H1 (cell line): ENCODE results near the gene IMP3. TPM values are rescaled to one million over a fixed set of nuclear protein-coding genes. Genes with fewer than 3 reads are reported as not detected.

ENCODE experiments used
- CTCF ChIA-PET: fragments of 300-600 bp; sonication (Branson Sonifier 250); formaldehyde crosslinking; loops from one replicate; lab custom pipeline; 2021; ENCODE audit not compliant: partially characterized antibody; lab: Charles Lee
- POLR2A ChIA-PET: fragments of 300-600 bp; sonication (Branson Sonifier 250); formaldehyde crosslinking; loops from one replicate; lab custom pipeline; 2021; ENCODE audit warnings: inconsistent platforms; ENCODE audit not compliant: partially characterized antibody; lab: Charles Lee
- DNase-seq, 2 experiments: peaks; one replicate each; pipeline versions ENCODE4 v3.0.0 to v3.0.0-alpha.2; 2010 to 2022; ENCODE audit warnings: low spot score in 2 of 2, low read depth in 1 of 2, mixed read lengths in 1 of 2
- FAIRE-seq: peaks from 2 replicates; lab custom pipeline; 2011; peaks lifted over from hg19 to GRCh38; lab: Jason Lieb, UNC
- H2AFZ ChIP-seq: 2 replicates; pipeline ENCODE4 v1.8.1; 2012; ENCODE audit warnings: low read length, inconsistent platforms
- H2AK5ac ChIP-seq: 2 replicates; pipeline ENCODE4 v1.6.1; 2013; ENCODE audit warnings: low read depth, low read length
- H2BK120ac ChIP-seq: replicated peaks from 2 replicates; pipeline ENCODE3; 2013; ENCODE audit warnings: low read depth, low read length, inconsistent platforms
- H2BK12ac ChIP-seq: 2 replicates; pipeline ENCODE4 v1.6.1; 2013; ENCODE audit warnings: low read depth, low read length
- H2BK15ac ChIP-seq: 2 replicates; pipeline ENCODE4 v1.6.1; 2013; ENCODE audit warnings: low read length
- H2BK20ac ChIP-seq: 2 replicates; pipeline ENCODE4 v1.6.1; 2013; ENCODE audit warnings: low read length
- H2BK5ac ChIP-seq: 2 replicates; pipeline ENCODE4 v1.6.1; 2013; ENCODE audit warnings: low read depth, low read length
- H3K14ac ChIP-seq: 2 replicates; pipeline ENCODE4 v1.6.1; 2013; ENCODE audit warnings: inconsistent platforms; ENCODE audit not compliant: insufficient read length
- H3K18ac ChIP-seq: 2 replicates; pipeline ENCODE4 v1.6.1; 2013; ENCODE audit warnings: low read length; ENCODE audit errors: extremely low read depth
- H3K23ac ChIP-seq: 2 replicates; pipeline ENCODE4 v1.6.1; 2013; ENCODE audit warnings: inconsistent platforms; ENCODE audit not compliant: insufficient read length
- H3K23me2 ChIP-seq: 2 replicates; pipeline ENCODE4 v1.6.1; 2013; ENCODE audit warnings: low read depth, low read length
- H3K27ac ChIP-seq: 2 replicates; pipeline ENCODE4 v1.6.1; 2011; ENCODE audit warnings: low read depth, low read length, inconsistent platforms
- H3K27me3 ChIP-seq, 4 experiments: replicated peaks in 1 of 4; 1 replicate in 1 of 4; 2 replicates in 3 of 4; pipeline versions ENCODE4 v1.6.1 to v1.8.1; 2011 to 2013; ENCODE audit warnings: low read length in 3 of 4, mild to moderate bottlenecking in 3 of 4, inconsistent platforms in 2 of 4, mixed read lengths in 2 of 4, moderate library complexity in 1 of 4; ENCODE audit not compliant: control insufficient read depth in 3 of 4, insufficient read depth in 3 of 4; ENCODE audit errors: extremely low read depth in 1 of 4
- H3K36me3 ChIP-seq, 4 experiments: 2 replicates each; pipeline versions ENCODE4 v1.6.1 to v1.8.1; 2011 to 2013; ENCODE audit warnings: mild to moderate bottlenecking in 4 of 4, low read length in 3 of 4, moderate library complexity in 2 of 4, control low read depth in 1 of 4, inconsistent platforms in 1 of 4; ENCODE audit not compliant: insufficient read depth in 4 of 4, control insufficient read depth in 2 of 4
- H3K4ac ChIP-seq: replicated peaks from 2 replicates; pipeline ENCODE3; 2013; ENCODE audit warnings: low read length, low read depth, mixed read lengths, inconsistent platforms; ENCODE audit not compliant: insufficient read length
- H3K4me1 ChIP-seq, 4 experiments: replicated peaks in 1 of 4; 1 replicate in 1 of 4; 2 replicates in 3 of 4; pipeline versions ENCODE4 v1.6.1 to v1.8.1; 2011 to 2013; ENCODE audit warnings: low read length in 3 of 4, inconsistent platforms in 2 of 4, mixed read lengths in 1 of 4; ENCODE audit not compliant: insufficient read depth in 4 of 4, control insufficient read depth in 3 of 4
- H3K4me2 ChIP-seq, 2 experiments: 2 replicates each; pipeline versions ENCODE4 v1.6.1 to v1.8.1; 2011 to 2013; ENCODE audit warnings: low read depth in 2 of 2, low read length in 2 of 2, control low read depth in 1 of 2, inconsistent platforms in 1 of 2, mild to moderate bottlenecking in 1 of 2; ENCODE audit not compliant: insufficient read depth in 1 of 2
- H3K4me3 ChIP-seq, 4 experiments: fragments of 200-600, 300-600 bp in 1 of 4; sonication (generic), shearing (Covaris generic), sonication (Bioruptor Twin) in 1 of 4; 2 replicates each; pipeline versions ENCODE4 v1.5.1 to v1.8.1; 2011 to 2016; ENCODE audit warnings: low read length in 4 of 4, low read depth in 3 of 4, control low read depth in 2 of 4, inconsistent platforms in 2 of 4, mild to moderate bottlenecking in 2 of 4, mixed read lengths in 1 of 4, moderate library complexity in 1 of 4; ENCODE audit not compliant: insufficient read depth in 2 of 4; ENCODE audit errors: extremely low read depth in 1 of 4
- H3K56ac ChIP-seq: replicated peaks from 2 replicates; pipeline ENCODE3; 2013; ENCODE audit warnings: low read depth, mild to moderate bottlenecking, mixed read lengths, low read length, inconsistent platforms; ENCODE audit not compliant: insufficient read length
- H3K79me1 ChIP-seq: 2 replicates; pipeline ENCODE4 v1.6.1; 2013; ENCODE audit warnings: low read depth, low read length, control low read depth
- H3K79me2 ChIP-seq, 2 experiments: 2 replicates each; pipeline versions ENCODE4 v1.6.1 to v1.8.1; 2012 to 2013; ENCODE audit warnings: low read length in 2 of 2, mild to moderate bottlenecking in 2 of 2, inconsistent platforms in 1 of 2; ENCODE audit not compliant: insufficient read depth in 2 of 2, control insufficient read depth in 1 of 2
- H3K9ac ChIP-seq, 4 experiments: replicated peaks in 1 of 4; 1 replicate in 1 of 4; 2 replicates in 3 of 4; pipeline versions ENCODE4 v1.6.1 to v1.8.1; 2011 to 2013; ENCODE audit warnings: low read depth in 3 of 4, low read length in 3 of 4, control low read depth in 2 of 4, mild to moderate bottlenecking in 2 of 4, moderate library complexity in 2 of 4, inconsistent platforms in 1 of 4; ENCODE audit errors: extremely low read depth in 1 of 4
- H3K9me3 ChIP-seq, 2 experiments: 2 replicates each; pipeline versions ENCODE4 v1.6.1 to v1.8.1; 2012 to 2013; ENCODE audit warnings: mild to moderate bottlenecking in 2 of 2, moderate library complexity in 2 of 2, control low read depth in 1 of 2, inconsistent platforms in 1 of 2, low read depth in 1 of 2, low read length in 1 of 2, mixed read lengths in 1 of 2; ENCODE audit not compliant: insufficient read depth in 2 of 2
- H4K20me1 ChIP-seq, 2 experiments: replicated peaks in 1 of 2; 2 replicates each; pipeline versions ENCODE3 to v1.8.1; 2011 to 2013; ENCODE audit warnings: inconsistent platforms in 2 of 2, low read length in 2 of 2, mild to moderate bottlenecking in 1 of 2; ENCODE audit not compliant: insufficient read depth in 2 of 2, control insufficient read depth in 1 of 2
- H4K5ac ChIP-seq: 2 replicates; pipeline ENCODE4 v1.6.1; 2013; ENCODE audit warnings: low read length, low read depth, mixed read lengths, inconsistent platforms; ENCODE audit not compliant: insufficient read length
- H4K8ac ChIP-seq: 2 replicates; pipeline ENCODE4 v1.8.0; 2013; ENCODE audit warnings: mild to moderate bottlenecking, moderate library complexity, low read length, inconsistent platforms; ENCODE audit not compliant: insufficient read depth; ENCODE audit errors: extremely low read depth
- H4K91ac ChIP-seq: replicated peaks from 2 replicates; pipeline ENCODE3; 2013; ENCODE audit warnings: low read length, mixed read lengths, inconsistent platforms; ENCODE audit not compliant: insufficient read length
- CHD2 ChIP-seq: IDR thresholded peaks from 2 replicates; pipeline ENCODE4 v1.6.1; 2012; ENCODE audit warnings: low read length, improper control_type of control experiment
- KDM4A ChIP-seq: IDR thresholded peaks from one replicate; pipeline ENCODE4 v1.7.1; 2012; ENCODE audit warnings: low read depth, mild to moderate bottlenecking, moderate library complexity, low read length, inconsistent platforms; ENCODE audit not compliant: severe bottlenecking
- POLR2AphosphoS5 ChIP-seq: IDR thresholded peaks from 2 replicates; pipeline ENCODE4 v1.6.1; 2011; ENCODE audit warnings: low read depth, low read length
- SIX5 ChIP-seq: IDR thresholded peaks from 2 replicates; pipeline ENCODE4 v1.6.1; 2011; ENCODE audit warnings: mild to moderate bottlenecking, low read depth, low read length
- SP1 ChIP-seq: IDR thresholded peaks from 2 replicates; pipeline ENCODE4 v1.6.1; 2011; ENCODE audit warnings: low read depth, low read length
- WGBS, 2 experiments: shearing (Covaris generic) in 1 of 2; methylation state at CpG; one replicate each; pipeline versions ENCODE4 v1.1.6 to v1.1.7; 2013 to 2015; ENCODE audit warnings: low lambda C conversion rate in 2 of 2, mixed read lengths in 2 of 2, inconsistent platforms in 1 of 2, low coverage in 1 of 2, missing lambda C conversion rate in 1 of 2; ENCODE audit not compliant: insufficient replicate concordance in 2 of 2, insufficient coverage in 1 of 2, insufficient read length in 1 of 2; ENCODE audit errors: extremely low coverage in 1 of 2, missing lambda C conversion rate in 1 of 2; 5-methylcytosine and 5-hydroxymethylcytosine counted together
- polyA plus RNA-seq, 7 experiments: library from polyadenylated mRNA; depleted of rRNA in 3 of 7; stranded (reverse) in 5 of 7; unstranded in 2 of 7; fragments of >200 nt in 5 of 7; fragments of 200-250 nt in 2 of 7; gene quantifications; 1 replicate in 5 of 7; 2 replicates in 1 of 7; 4 replicates in 1 of 7; pipeline versions ENCODE4 v1.2.1 to v1.2.3, GENCODE V29; 2011 to 2013; ENCODE audit warnings: missing spikeins in 2 of 7, mixed read lengths in 2 of 7
- total RNA-seq: library from RNA; stranded (reverse); fragmentation: NEBNext Ultra II Directional; extraction: Animal tissue kit (Norgen Biotek cat#: 25700); gene quantifications from 2 replicates; pipeline ENCODE4 v1.2.1, GENCODE V29; 2021

IMP3 gene
- total and polyA plus RNA-seq, 2 of the 8 experiments (the other 6 are each of a cell fraction or from before 2014, with no cell fraction given) = 114 to 273 TPM

DNA sequence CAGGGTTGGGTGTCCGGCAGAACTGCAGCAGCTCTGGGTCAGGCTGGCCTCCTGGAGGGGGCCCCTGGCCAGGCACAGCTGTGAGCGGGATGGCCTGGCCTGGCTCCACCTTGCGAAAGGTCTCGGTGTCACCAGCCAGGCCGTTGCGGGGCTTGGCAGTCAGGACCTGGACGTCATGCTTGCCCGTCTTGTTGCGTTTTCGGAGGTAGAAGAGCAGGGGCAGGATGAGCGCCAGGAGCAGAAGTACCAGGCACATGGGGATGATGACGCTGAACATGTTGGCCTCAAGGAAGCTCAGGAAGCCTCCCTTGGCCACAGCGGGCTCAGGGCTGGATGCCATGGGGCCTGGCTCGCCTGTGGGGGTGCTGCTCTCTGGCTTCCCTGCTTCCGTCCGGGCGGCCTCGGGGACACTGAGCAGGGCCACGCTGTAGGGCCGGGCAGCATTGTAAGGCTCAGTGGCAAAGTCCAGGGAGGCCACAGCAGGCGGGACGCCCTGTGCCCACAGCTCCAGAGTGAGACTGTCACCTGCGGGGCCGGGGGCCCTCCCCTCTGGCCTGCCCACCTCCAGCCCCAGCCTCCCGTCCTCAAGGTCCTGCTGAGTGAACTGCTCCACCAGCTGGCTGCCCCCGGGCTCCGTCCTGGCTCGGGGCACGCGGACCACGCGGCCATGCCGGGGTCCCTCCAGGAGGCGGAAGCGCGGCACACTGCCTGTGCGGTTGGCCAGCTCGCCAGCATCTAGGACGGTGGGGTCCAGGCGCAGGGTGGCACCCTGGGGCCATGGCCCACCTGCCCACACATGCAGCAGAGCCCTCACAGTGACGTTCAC, 35.8 kb upstream of the IMP3 start:
- Histone ChIP-seq H4K8ac (0 out of 2 replicates have a peak overlapping the region, but pooled peaks have one; percentile 14), H4K20me1 (no peaks in the 10 kb centered on the region), H4K5ac (no peak overlapping the region), H2BK20ac (no peak overlapping the region), H2BK5ac (0 out of 2 replicates have a peak overlapping the region, but pooled peaks have one; percentile 9), H4K91ac (no peak overlapping the region), H3K4me2 (no peak overlapping the region), H3K23me2 (no peaks in the 10 kb centered on the region; the same call in 1 of the 2 replicates), H2AFZ (no peak overlapping the region), H3K36me3 (no peaks in the 10 kb centered on the region), H3K18ac (no peak overlapping the region), H2BK120ac (no peak overlapping the region), H3K9me3 (no peaks in the 10 kb centered on the region), H3K9ac (no peak overlapping the region), H3K27ac (no peak overlapping the region), H3K14ac (no peak overlapping the region), H3K27me3 (no peaks in the 10 kb centered on the region), H3K4me3 (no peak overlapping the region), H3K56ac (no peak overlapping the region), H3K23ac (no peak overlapping the region), H3K79me1 (no peaks in the 10 kb centered on the region), H3K4me1 (peaks cover 7 to 22% (median 10%) of the 10 kb centered on the region in 4 experiments), H2AK5ac (no peak overlapping the region), H2BK12ac (no peak overlapping the region), H2BK15ac (no peak overlapping the region), H3K79me2 (no peaks in the 10 kb centered on the region), H3K4ac (peak overlapping the region; percentile 23)
- WGBS, 2 experiments = 95% methylated on average over 38 of the region's 41 CpGs; no CpG with 5 or more reads in 1 of the 2 experiments
- ChIA-PET CTCF (interaction anchor here (0.6 to 4.4 kb wide), 10 partner anchors 9 to 115 kb away, joined by 3 to 32 read pairs (median 4); partner anchors contain the start of genes IMP3 and SNX33), POLR2A (interaction anchor here (0.6 to 1.4 kb wide), 5 partner anchors 11 to 36 kb away, joined by 3 to 5 read pairs (median 3); partner anchors contain the start of gene IMP3)
- no peak for DNase-seq
- FAIRE-seq = no peak
- TF ChIP-seq CHD2 = no peak
- TF ChIP-seq SIX5 = no peak
- TF ChIP-seq POLR2AphosphoS5 = no peak
- no peak for TF ChIP-seq SP1
- TF ChIP-seq KDM4A = no peak
